Lower lobe of right lung (tissue), 2 donors: ENCODE data around the gene DLGAP5. TPM values are rescaled to one million over a fixed set of nuclear protein-coding genes. Genes with fewer than 3 reads are reported as not detected.

Experiments
- ATAC-seq, 2 donors: fragments of 200-7000 bp; cut with Tn5 transposase; one replicate each; pipeline ENCODE4 v1.9.1; 2020 to 2022; ENCODE audit warnings: mild to moderate bottlenecking in 2 of 2, moderate library complexity in 2 of 2
- DNase-seq: peaks from one replicate; pipeline ENCODE4 v3.0.0-alpha.2; 2020
- H3K27ac ChIP-seq: fragments of 200-600 bp; one replicate; pipeline ENCODE4 v1.8.0; 2022
- H3K27me3 ChIP-seq: fragments of 200-600 bp; one replicate; pipeline ENCODE4 v1.8.0; 2022; ENCODE audit warnings: low read depth
- H3K36me3 ChIP-seq: fragments of 200-600 bp; one replicate; pipeline ENCODE4 v1.8.0; 2022; ENCODE audit warnings: mild to moderate bottlenecking
- H3K4me1 ChIP-seq: fragments of 200-600 bp; one replicate; pipeline ENCODE4 v1.8.0; 2022
- H3K4me3 ChIP-seq: fragments of 200-600 bp; one replicate; pipeline ENCODE4 v1.8.0; 2022; ENCODE audit warnings: mild to moderate bottlenecking
- H3K9me3 ChIP-seq: fragments of 200-600 bp; one replicate; pipeline ENCODE4 v1.8.0; 2022
- CTCF ChIP-seq: fragments of 200-600 bp; IDR thresholded peaks from one replicate; pipeline ENCODE4 v1.8.0; 2022; ENCODE audit warnings: antibody characterized with exemption, mild to moderate bottlenecking
- intact Hi-C: fragments of 100-400 bp; cut with DNase I; formaldehyde crosslinking; loops from one replicate; pipeline ENCODE4 v1.11.0; 2022
- total RNA-seq: library from RNA; stranded (reverse); fragmentation: NEBNext Ultra II Directional; extraction: Animal tissue kit (Norgen Biotek cat#: 25700); gene quantifications from one replicate; pipeline ENCODE4 v1.2.1, GENCODE V29; 2021
- donor health status: DM: no; HTN: yes; CAD: no; lungs with severe emphysema.

Gene DLGAP5
- total RNA-seq, 1 donor from 2014 or later, result 0.97 TPM

DNA sequence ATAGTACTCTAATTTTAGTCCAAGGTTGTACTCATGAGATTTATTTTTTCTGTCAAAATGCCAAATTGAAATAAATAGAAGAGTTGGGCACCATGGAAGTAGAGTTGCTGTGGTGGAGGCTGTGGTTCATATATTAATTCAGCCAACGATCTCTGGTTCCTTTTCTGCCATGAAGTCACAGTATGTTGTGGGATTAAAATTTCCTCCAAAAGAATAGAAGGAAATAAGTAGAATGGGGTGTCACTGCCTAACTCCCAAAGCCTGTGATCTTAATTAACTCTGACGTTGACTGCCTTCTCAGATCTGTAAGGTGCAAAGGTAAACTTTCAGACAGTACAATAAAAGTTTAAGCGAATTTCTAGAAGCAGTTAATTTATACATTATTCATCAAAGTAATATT is 42.2 kb upstream of the DLGAP5 start:
- Histone ChIP-seq H3K9me3 (no peaks in the 10 kb centered on the region), H3K4me3 (no peak overlapping the region), H3K36me3 (no peaks in the 10 kb centered on the region), H3K4me1 (no peaks in the 10 kb centered on the region), H3K27ac (no peak overlapping the region), H3K27me3 (peaks cover 5% of the 10 kb centered on the region)
- DNase-seq (no peak), ATAC-seq (no peak)
- intact Hi-C loops, result no loop called here
- TF ChIP-seq CTCF, result no peak

DNA sequence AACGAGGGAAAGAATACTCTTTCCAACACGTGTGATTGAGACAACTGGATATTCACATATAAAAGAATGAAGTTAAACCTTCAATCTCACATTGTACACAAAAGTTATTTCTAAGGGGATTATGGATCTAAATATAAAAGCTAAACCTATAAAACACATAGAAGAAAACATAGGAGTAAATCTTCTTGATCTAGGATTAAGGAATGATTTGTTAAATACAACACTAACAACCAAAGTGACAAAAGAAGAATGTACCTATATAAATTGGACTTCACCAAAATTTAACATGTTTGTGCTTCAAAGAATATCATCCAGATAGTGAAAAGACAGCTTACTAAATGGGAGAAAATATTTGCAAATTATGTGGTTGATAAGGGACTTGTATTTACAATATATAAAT is 36.9 kb upstream of the DLGAP5 start:
- no peaks in the 10 kb centered on the region for H3K36me3 ChIP-seq
- no peak for TF ChIP-seq CTCF
- H3K9me3 ChIP-seq, result peaks cover 15% of the 10 kb centered on the region

GRCh38 chr14:55223364-55223763 is 32.0 kb upstream of the DLGAP5 start:
- no peaks in the 10 kb centered on the region for H3K36me3 ChIP-seq
- DNase-seq, result no peak
- no peak overlapping the region for H3K27ac ChIP-seq
- no peaks in the 10 kb centered on the region for H3K4me1 ChIP-seq
- intact Hi-C loops, result no loop called here
- H3K4me3 ChIP-seq, result no peak overlapping the region
- peaks cover 15% of the 10 kb centered on the region for H3K9me3 ChIP-seq
- H3K27me3 ChIP-seq, result no peaks in the 10 kb centered on the region
- no peak for ATAC-seq
- no peak for TF ChIP-seq CTCF

More for the DNA sequence above, 36.9 kb upstream of the DLGAP5 start:
- Histone ChIP-seq H3K4me1 (no peaks in the 10 kb centered on the region), H3K4me3 (no peak overlapping the region), H3K27me3 (peaks cover 6% of the 10 kb centered on the region), H3K27ac (no peak overlapping the region)
- DNase-seq (no peak), ATAC-seq (no peak)
- intact Hi-C loops, result no loop called here

DNA sequence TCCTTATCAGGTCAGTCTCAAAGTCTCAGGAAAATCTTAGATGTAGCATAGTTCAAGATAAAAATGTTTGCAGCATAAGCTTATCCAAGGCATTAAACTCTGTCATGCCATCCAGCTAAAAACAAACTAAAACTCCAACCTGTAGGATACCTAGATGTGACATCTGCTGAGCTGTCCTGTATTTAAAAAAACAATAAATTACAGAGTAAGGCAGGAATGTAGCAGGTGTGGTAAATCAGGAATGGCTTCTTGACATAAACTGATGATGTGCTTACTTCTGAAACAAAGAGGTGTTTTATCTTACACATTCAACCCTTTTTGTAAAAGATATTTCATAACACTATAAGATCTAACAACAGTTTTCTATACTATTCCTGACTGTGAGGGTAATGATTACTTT is 30.6 kb upstream of the DLGAP5 start:
- H3K4me1 ChIP-seq, result no peaks in the 10 kb centered on the region
- no peak for ATAC-seq
- H3K4me3 ChIP-seq, result no peak overlapping the region
- intact Hi-C loops, result no loop called here
- no peaks in the 10 kb centered on the region for H3K36me3 ChIP-seq
- peaks cover 8% of the 10 kb centered on the region for H3K9me3 ChIP-seq
- DNase-seq, result no peak
- no peak for TF ChIP-seq CTCF
- no peak overlapping the region for H3K27ac ChIP-seq
- H3K27me3 ChIP-seq, result no peaks in the 10 kb centered on the region

DNA sequence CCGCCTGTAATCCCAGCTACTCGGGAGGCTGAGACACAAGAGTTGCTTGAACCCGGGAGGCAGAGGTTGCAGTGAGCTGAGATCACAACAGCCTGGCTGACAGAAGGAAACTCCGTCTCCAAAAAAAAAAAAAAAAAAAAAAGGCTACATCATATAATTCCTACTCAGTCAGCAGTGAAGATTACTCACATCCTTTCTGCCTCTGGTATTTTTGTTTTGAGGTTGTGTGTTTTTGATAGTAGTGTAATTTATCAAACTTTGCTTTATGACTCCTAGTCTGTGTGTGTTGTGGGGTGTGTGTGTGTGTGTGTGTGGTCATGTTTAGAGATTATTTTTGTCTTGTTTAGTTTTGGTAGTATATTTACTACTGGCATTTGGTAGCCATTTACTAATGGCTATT is 29.8 kb upstream of the DLGAP5 start:
- no peak for TF ChIP-seq CTCF
- Histone ChIP-seq H3K36me3 (no peaks in the 10 kb centered on the region), H3K4me1 (no peaks in the 10 kb centered on the region), H3K27ac (no peak overlapping the region), H3K27me3 (no peaks in the 10 kb centered on the region), H3K9me3 (no peaks in the 10 kb centered on the region), H3K4me3 (no peak overlapping the region)
- intact Hi-C loops, result no loop called here
- ATAC-seq, result no peak
- no peak for DNase-seq

DNA sequence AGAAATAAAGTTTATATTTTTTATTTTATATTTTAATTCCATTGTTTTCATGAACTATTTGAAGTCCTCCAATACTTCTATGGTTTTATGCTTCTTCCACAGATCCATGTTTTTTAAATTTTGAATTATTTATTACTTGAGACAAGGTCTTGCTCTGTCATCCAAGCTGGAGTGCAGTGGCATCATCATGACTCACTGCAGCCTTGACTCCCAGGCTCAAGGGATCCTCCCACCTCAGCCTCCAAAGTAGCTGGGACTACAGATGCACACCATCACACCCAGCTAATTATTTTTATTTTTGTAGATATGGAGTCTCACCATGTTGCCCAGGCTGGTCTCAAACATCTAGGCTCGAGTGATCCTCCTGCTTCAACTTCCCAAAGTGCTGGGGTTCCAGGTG is 28.8 kb upstream of the DLGAP5 start:
- H3K27ac ChIP-seq, result no peak overlapping the region
- ATAC-seq (no peak), DNase-seq (no peak)
- H3K27me3 ChIP-seq, result no peaks in the 10 kb centered on the region
- no peaks in the 10 kb centered on the region for H3K4me1 ChIP-seq
- H3K4me3 ChIP-seq, result no peak overlapping the region
- no peak for TF ChIP-seq CTCF
- H3K9me3 ChIP-seq, result no peaks in the 10 kb centered on the region
- intact Hi-C loops, result no loop called here
- H3K36me3 ChIP-seq, result no peaks in the 10 kb centered on the region
